ENCODE results near the gene SLC25A47.

SLC25A47 gene

DNA sequence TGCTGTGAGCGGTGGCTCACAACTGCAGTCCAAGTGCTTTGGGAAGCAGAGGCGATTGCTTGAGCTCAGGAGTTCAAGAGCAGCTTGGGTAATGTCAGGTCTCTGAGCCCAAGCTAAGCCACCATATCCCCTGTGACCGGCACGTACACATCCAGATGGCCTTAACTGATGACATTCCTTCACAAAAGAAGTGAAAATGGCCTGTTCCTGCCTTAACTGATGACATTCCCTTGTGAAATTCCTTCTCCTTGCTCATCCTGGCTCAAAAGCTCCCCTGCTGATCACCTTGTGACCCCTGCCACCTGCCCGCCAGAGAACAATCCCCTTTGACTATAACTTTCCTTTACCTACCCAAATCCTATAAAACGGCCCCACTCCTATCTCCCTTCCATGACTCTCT, 48.6 kb downstream of the SLC25A47 start:
- Histone ChIP-seq H3K27ac (ENCODE audit: low read depth, low read length) (peak overlapping the region; percentile 92), H3K27me3 (ENCODE audit: control insufficient read depth, insufficient read depth, low read length) (no peaks in the 10 kb centered on the region), H3K4me1 (ENCODE audit: control insufficient read depth, insufficient read depth, low read length) (peaks cover 38% of the 10 kb centered on the region), H3K36me3 (ENCODE audit: control insufficient read depth, insufficient read depth, low read length) (peaks cover 47% of the 10 kb centered on the region), H3K4me3 (ENCODE audit: low read depth, low read length) (0 out of 2 replicates have a peak overlapping the region, but pooled peaks have one; percentile 17), H3K9ac (ENCODE audit: low read depth, low read length) (peak overlapping the region; percentile 31), H3K9me3 (ENCODE audit: control insufficient read depth, insufficient read depth, low read length) (no peaks in the 10 kb centered on the region)

DNA sequence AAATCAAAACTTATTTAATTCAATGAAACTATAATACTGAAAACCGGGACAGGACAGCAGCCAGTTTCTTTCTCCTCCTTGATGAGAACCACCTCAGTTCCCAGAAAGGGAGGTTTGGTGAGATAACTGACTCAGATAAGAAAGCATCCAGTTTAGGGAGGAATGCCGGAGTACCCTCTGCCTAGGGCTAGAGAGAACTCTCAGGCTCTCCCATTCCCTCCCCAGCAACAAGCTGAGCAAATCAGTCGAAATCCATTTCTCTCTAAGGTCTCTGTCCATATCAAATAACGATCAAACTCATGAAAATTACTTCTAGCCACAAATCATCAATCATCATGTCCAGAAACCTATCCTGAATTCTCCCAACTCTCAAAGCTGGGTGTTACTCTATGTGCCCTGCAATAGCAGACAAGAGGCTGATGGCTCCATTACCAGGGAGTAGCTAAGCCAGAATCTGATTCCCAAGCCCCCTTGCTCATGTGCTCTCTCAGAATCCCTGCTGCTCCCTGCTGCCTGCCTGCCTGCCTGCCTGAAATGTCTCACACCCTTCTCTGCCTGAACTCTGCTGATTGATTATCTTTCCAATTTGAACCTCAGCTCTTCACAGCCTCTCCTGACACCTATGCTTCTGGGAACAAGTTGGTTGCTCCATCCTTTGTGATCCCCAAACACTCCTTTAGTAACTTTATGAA, 49.4 kb downstream of the SLC25A47 start:
- no peaks in the 10 kb centered on the region for H3K27me3 ChIP-seq (ENCODE audit: control insufficient read depth, insufficient read depth, low read length)
- H3K27ac ChIP-seq (ENCODE audit: low read depth, low read length) = peak overlapping the region; percentile 92
- no peaks in the 10 kb centered on the region for H3K9me3 ChIP-seq (ENCODE audit: control insufficient read depth, insufficient read depth, low read length)
- peaks cover 39% of the 10 kb centered on the region for H3K4me1 ChIP-seq (ENCODE audit: control insufficient read depth, insufficient read depth, low read length)
- H3K9ac ChIP-seq (ENCODE audit: low read depth, low read length) = peak overlapping the region; percentile 31
- 0 out of 2 replicates have a peak overlapping the region, but pooled peaks have one; percentile 17 for H3K4me3 ChIP-seq (ENCODE audit: low read depth, low read length)
- peaks cover 42% of the 10 kb centered on the region for H3K36me3 ChIP-seq (ENCODE audit: control insufficient read depth, insufficient read depth, low read length)

DNA sequence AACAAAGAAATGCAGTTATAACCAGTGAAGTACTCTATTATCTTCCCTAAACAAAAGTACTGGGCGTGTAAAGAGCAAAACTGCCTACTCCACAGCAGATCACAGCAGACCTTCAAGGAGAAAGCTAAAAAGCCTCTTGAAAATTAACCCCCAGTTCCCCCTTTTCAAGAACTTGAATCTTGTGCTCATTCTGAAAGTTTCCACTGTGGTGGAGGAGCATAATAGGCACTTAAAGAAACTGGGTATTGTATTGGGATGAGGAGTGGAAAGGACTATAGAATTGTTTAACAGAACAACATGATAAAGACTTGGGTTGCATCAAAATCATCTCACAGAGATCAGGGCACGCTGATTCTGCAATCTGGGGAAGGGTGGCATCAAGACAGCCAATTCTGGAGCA, 51.1 kb downstream of the SLC25A47 start:
- H3K4me1 ChIP-seq (ENCODE audit: control insufficient read depth, insufficient read depth, low read length) = peaks cover 41% of the 10 kb centered on the region
- peak overlapping the region; percentile 78 for H3K4me3 ChIP-seq (ENCODE audit: low read depth, low read length)
- H3K9me3 ChIP-seq (ENCODE audit: control insufficient read depth, insufficient read depth, low read length) = no peaks in the 10 kb centered on the region
- H3K9ac ChIP-seq (ENCODE audit: low read depth, low read length) = no peak overlapping the region
- H3K36me3 ChIP-seq (ENCODE audit: control insufficient read depth, insufficient read depth, low read length) = peaks cover 25% of the 10 kb centered on the region
- H3K27ac ChIP-seq (ENCODE audit: low read depth, low read length) = no peak overlapping the region
- no peaks in the 10 kb centered on the region for H3K27me3 ChIP-seq (ENCODE audit: control insufficient read depth, insufficient read depth, low read length)

DNA sequence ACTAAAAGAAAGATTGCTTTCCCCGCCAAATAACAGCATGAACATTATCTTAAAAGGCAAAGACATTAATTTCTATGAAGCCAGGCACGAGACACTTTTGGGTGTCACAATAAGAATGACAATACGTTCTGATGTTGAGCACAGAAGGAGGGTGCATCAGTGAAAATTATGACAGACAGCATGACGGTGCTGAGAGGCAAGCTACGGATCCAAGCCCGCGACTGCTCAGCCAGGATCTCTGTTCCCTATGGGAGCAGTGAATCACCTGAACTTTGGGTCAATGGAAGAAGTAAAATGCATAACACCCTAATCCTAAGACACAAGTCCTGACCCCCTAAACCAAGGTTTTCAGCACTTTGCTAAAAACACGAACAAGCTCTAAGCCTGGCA, 51.7 kb downstream of the SLC25A47 start:
- Histone ChIP-seq H3K9ac (ENCODE audit: low read depth, low read length) (peak overlapping the region; percentile 96), H3K9me3 (ENCODE audit: control insufficient read depth, insufficient read depth, low read length) (no peaks in the 10 kb centered on the region), H3K4me1 (ENCODE audit: control insufficient read depth, insufficient read depth, low read length) (peaks cover 41% of the 10 kb centered on the region), H3K27ac (ENCODE audit: low read depth, low read length) (peak overlapping the region; percentile 97), H3K27me3 (ENCODE audit: control insufficient read depth, insufficient read depth, low read length) (no peaks in the 10 kb centered on the region), H3K36me3 (ENCODE audit: control insufficient read depth, insufficient read depth, low read length) (peaks cover 22% of the 10 kb centered on the region), H3K4me3 (ENCODE audit: low read depth, low read length) (peak overlapping the region; percentile 78)

DNA sequence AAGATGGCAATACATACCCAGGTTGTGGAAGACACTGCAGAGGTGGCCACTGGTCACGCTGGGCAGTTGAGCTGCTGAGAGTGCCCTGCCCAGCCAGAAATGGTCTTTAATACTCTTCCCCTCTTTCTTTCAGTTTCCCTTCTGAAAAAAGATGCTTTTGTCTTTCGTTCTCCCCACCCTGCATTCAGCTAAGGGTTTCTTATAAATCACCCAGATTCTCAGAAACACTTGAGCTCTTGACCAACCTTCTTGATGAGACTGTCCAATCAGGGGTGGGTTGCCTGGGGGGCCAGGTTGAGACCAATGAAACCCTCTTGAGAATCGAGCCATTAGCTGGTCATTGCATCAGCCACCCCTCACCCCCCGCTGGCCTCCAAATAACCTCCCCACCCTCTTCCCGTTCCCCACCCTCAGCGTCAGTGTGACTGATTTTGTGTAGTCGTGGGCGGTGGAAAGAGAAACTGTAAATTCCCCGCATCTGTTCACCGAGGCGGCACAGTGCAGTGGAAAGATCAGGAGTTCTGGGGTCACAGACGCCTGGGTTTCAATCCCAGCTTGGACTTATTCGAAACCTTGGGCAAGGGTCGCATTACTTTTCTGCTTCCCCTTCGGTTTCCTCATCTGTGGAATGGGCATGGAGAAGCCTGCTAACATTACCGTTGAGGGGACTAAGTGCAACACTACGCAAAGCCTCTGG, 52.3 kb downstream of the SLC25A47 start:
- no peaks in the 10 kb centered on the region for H3K27me3 ChIP-seq (ENCODE audit: control insufficient read depth, insufficient read depth, low read length)
- H3K27ac ChIP-seq (ENCODE audit: low read depth, low read length) = peak overlapping the region; percentile 97
- peaks cover 41% of the 10 kb centered on the region for H3K4me1 ChIP-seq (ENCODE audit: control insufficient read depth, insufficient read depth, low read length)
- H3K36me3 ChIP-seq (ENCODE audit: control insufficient read depth, insufficient read depth, low read length) = peaks cover 17% of the 10 kb centered on the region
- H3K9me3 ChIP-seq (ENCODE audit: control insufficient read depth, insufficient read depth, low read length) = no peaks in the 10 kb centered on the region
- peak overlapping the region; percentile 78 for H3K4me3 ChIP-seq (ENCODE audit: low read depth, low read length)
- peak overlapping the region; percentile 96 for H3K9ac ChIP-seq (ENCODE audit: low read depth, low read length)

DNA sequence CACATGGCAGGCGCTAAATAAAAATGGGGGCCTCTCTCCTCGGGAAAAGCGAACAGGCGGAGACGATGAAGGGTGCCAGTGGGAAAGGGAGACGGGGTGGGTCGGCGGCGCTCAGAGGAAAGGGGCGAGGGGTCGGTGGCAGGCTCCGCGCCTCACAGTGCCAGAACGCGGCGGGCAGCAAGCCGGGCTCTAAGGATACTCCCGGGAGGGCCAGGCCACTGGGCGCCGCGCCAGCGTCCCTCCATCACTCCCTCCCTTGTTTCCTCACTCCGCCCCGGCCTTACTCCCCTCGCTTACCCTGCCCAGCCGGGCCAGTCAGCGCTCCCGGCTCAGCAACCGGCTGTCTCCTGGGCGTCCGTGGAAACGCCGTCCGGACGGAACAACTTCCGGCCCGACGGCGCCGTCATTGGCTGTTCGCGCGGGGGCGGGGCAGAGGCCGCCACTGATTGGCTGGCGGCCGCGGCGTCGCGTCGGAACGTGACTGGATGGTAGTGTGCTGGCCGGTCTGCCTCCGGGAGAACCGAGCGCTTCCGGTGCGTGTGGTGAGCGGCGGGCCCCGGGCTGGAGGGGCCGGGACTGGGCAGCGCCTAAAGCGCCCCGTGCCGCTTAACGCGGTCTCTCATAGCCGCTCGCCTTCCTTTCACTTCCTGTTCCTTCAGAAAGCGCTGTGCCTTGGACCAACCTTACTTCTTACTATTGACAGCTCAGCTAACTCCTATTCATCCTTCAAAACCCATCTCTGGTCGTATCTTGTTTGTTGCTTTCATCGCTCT, 53.0 kb downstream of the SLC25A47 start, which contains the start of gene WDR25:
Gene WDR25, plus strand, starts transcription at position 523 of the 773 bp plus-strand sequence.
- Histone ChIP-seq H3K9me3 (ENCODE audit: control insufficient read depth, insufficient read depth, low read length) (no peaks in the 10 kb centered on the region), H3K27ac (ENCODE audit: low read depth, low read length) (peak within 1 kb of the TSS; percentile 97), H3K27me3 (ENCODE audit: control insufficient read depth, insufficient read depth, low read length) (no peaks in the 10 kb centered on the region), H3K4me1 (ENCODE audit: control insufficient read depth, insufficient read depth, low read length) (peaks cover 44% of the 10 kb centered on the region), H3K36me3 (ENCODE audit: control insufficient read depth, insufficient read depth, low read length) (peaks cover 16% of the 10 kb centered on the region), H3K4me3 (ENCODE audit: low read depth, low read length) (peak within 1 kb of the TSS; percentile 78), H3K9ac (ENCODE audit: low read depth, low read length) (peak within 1 kb of the TSS; percentile 96)

DNA sequence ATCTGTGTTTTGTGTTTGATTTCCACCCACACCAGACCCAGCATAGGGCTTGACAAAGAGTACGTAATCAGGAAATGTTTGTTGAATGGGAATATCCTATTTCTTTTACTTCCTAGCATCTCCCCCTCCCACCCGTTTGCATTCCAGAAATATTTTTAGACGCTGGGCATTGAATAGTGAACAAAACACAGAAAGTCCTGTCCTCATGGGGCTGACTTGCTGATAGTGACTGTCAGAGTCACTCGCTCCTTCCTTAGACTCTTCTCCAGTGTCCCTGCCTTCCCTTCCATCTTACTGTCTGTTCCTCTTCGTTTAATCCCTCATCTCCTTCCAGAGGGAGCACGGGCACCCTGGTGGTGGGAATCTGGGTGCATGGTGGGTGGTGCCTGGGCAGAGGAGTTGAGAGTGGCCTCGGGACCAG, 53.6 kb downstream of the SLC25A47 start:
- Histone ChIP-seq H3K27me3 (ENCODE audit: control insufficient read depth, insufficient read depth, low read length) (no peaks in the 10 kb centered on the region), H3K4me3 (ENCODE audit: low read depth, low read length) (peak overlapping the region; percentile 78), H3K4me1 (ENCODE audit: control insufficient read depth, insufficient read depth, low read length) (peaks cover 45% of the 10 kb centered on the region), H3K9ac (ENCODE audit: low read depth, low read length) (peak overlapping the region; percentile 50), H3K27ac (ENCODE audit: low read depth, low read length) (peak overlapping the region; percentile 97), H3K36me3 (ENCODE audit: control insufficient read depth, insufficient read depth, low read length) (peaks cover 16% of the 10 kb centered on the region), H3K9me3 (ENCODE audit: control insufficient read depth, insufficient read depth, low read length) (no peaks in the 10 kb centered on the region)
